KBM-7 (cell line): ENCODE measurements around the gene RBM3.

Experiments
- DNase-seq: peaks from one replicate; pipeline ENCODE4 v3.0.0-alpha.2; 2015
- in situ Hi-C: fragments of 300-500 bp; cut with MboI; formaldehyde crosslinking; loops from 2 replicates; pipeline ENCODE4 v1.14.3; 2020; ENCODE audit warnings: low sequenced_read_pairs, low pct_unique_long_range_greater_than_20kb, mixed read lengths

Gene RBM3

DNA sequence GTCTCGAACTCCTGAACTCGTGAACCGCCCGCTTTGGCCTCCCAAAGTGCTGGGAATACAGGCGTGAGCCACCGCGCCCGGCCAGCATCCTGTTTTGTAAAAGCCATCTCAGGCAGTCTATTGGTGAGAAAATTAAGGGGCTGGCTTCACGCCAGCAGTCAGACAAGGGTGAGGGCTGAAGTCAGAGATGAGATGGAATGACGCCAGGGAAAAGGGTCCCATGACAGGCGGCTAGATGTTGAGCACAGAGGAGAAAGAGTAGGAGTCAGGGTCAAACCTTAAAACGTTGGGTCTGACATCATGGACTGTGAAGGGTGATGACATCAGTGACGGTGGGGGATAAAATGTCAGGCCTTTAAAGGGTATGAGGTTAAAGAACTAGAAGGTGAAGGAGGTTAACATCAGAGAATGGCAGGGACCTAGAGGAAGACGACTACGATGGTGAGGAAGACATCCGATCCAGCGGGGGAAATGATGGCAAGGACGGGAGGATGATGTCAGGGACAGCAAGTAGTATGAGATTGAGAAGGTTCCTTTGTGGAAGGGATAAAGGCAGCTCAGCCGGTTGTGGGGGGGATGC is 504 bp upstream of the RBM3 start:
- DNase-seq = no peak
- in situ Hi-C loops = no loop called here

DNA sequence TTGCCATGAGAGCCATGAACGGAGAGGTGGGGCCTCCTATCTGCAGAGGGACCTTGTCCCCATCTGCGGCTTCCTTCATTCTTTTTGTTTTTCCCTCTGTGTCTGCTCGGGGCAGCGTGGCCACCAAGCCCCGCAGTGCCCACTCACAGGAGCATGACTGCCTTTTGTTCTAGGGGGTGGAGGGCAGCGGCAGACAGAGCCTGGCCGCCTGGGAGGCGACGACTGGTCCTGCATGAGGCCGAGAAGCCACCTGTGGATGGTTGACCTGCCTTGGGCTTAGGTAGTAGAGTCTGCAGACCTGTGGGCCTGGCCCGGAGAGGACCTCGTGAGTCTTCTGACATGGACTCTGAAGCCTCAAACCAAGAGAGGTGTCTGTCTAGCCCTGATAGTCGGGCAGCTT is 1.4 kb downstream of the RBM3 start:
- in situ Hi-C loops = no loop called here
- DNase-seq = no peak

DNA sequence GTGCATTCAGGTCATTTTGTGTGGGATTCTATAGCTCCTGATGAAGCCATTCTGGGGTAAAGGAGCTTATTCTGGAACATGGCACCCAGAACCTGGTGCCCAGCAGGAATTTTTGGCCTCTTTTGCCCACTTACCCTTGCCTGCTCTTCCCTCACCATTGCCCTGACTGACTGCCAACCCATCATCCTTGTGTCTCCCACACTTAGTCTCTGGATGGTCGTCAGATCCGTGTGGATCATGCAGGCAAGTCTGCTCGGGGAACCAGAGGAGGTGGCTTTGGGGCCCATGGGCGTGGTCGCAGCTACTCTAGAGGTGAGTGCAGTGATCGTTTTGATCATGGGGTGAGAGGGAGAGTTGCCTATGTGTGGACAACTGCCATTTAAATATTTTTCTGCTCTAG is 1.8 kb downstream of the RBM3 start:
- no peak for DNase-seq
- in situ Hi-C loops = no loop called here

DNA sequence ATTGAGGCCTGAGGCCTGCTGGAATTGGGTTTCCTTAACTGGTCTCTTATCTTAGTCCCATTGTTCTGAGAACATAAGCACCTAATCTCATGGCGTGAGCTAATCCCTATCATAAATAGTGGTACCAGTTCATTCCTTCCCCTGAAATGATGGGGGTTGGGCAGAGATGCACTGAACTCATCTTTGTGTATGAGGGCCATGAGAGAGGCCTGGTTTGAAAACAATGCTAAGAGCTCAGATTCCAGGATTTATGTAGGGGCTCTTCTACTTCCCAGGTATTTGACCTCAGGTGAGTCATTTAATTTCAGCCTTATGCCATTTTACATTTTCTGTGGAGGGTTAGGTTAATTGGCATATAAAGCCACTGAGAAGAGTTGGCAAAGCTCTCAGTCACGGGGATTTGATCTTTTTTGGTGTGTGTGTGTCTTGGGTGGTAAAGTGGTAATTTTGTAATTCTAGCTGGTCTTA is 4.4 kb downstream of the RBM3 start:
- in situ Hi-C loops = no loop called here
- peak; percentile 26 for DNase-seq

DNA sequence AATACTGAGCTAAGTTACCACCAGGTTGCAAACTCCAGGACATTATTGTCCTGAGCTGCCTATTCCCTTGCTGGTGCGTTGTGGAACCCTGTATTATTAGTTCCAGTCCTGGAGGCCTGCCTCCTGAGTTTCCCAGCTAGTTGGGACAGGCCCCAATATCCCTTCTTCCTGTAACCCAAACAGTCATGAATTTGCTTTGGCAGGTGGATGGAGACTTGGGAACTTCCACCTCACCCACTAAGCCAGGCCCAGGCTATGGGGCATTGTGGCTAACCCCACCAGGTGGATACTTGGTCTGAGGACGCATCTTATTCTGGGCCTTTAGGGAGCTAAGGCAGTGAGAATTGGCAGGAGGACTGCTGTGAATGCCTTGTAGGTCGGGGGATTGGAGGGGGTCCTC is 5.0 kb downstream of the RBM3 start:
- no peak for DNase-seq
- in situ Hi-C loops = no loop called here

DNA sequence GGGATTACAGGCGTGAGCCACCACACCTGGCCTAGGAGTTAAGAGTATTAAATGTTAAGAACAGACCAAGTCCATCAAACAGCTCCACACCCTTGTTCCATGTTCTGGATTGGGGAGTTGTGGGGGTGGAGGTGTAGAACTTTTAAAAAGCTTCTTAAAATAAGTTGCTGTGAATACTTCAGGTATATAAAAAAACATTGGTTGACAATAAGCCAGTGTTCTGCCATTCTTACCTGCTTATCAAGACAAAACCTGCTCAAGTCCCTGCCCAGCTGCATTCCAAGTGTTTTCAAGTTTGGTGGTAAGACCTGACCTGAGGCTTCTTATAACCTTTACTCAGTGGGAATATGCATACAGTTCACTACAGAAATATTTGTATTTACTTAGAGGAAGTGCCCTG is 6.4 kb downstream of the RBM3 start:
- DNase-seq = peak; percentile 41
- in situ Hi-C loops = no loop called here

DNA sequence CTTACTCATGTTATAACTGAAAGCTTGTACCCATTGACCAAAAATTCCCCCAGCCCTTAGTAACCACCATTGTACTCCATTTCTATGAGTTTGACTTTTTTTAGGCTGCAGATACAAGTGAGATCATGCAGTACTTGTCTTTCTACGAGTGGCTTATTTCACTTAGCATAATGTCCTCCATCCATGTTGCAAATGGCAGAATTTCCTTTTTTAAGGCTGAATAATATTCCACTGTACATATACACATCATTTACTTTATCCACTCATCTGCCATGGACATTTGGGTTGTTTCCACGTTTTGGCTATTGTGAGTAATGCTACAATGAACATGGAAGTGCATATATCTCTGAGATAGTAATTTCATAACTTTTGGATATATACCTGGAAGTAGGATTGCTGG is 10.4 kb downstream of the RBM3 start:
- DNase-seq = no peak
- in situ Hi-C loops = no loop called here

DNA sequence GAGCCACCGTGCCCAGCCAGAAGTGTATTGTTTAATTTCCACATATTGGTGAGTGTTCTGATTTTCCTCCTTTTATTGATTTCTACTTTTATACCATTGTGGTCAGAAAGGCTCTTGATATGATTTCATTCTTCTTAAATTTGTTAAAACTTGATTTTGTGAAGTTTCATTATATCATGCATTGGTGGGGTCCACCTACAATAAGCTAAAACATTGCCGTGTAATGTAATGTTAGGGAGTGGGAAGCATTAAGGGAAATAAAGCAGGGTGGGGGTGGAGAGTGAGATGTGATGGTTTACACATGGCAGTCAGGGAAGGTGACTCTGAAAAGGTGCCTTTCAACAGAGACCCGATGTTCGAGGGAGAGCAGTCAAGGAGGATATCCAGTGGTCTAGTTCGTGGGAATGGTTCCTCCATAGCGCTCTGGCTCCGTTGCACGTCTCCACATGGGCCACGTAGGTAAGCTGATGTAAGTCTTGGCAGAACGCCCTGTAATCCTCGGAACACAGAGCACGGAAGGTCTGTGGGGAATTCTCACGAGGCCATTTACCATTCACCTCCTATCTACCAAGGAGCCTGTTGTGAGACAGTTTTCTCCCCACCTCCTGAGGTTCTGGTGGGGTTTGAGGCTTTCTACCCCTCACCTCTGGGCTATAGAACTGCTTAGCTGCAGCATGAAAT is 15.3 kb downstream of the RBM3 start:
- in situ Hi-C loops = no loop called here

DNA sequence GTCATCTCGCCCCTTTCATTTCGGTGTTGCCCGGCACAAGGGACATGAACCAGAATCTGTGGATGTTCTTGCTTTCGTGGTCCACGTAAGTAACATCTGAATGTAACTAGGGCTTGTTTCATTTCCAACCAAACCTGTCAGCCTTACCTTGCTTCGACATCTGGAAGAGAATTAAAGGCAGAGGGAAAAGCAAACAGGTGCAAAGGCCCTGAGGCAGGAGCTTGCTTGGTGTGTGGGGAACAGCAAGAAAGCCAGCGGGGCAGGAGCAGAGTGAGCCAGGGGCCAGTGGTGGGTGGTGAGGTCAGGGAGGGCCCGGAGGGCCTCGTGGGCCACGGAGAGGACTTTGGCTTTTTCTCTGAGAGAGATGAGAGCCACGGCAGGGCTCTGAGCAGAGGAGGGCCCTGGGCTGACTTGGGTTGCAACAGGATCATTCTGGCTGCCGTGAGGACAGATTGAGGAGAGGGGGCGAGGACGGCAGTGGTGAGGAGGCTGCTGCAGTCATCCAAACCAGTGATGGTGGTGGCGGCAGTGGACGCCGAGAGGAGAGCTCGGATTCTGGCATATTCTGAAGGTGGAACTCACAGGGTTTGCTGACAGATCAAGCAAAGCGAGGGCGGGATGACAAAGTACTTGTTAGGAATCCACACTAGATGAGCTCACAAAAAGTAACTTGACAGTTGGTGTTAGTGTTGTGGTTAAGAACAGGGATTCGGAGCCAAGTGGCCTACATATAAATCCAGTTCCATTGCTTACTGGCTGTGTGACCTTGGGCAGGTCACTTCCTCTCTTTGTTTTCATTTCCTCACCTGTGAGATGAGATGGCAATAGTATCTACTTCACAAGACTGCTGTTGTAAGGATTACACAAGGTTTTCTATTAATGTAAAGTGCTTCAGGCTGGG is 16.2 kb downstream of the RBM3 start:
- in situ Hi-C loops = no loop called here
- DNase-seq = no peak

More for the DNA sequence above, 15.3 kb downstream of the RBM3 start:
- no peak for DNase-seq

DNA sequence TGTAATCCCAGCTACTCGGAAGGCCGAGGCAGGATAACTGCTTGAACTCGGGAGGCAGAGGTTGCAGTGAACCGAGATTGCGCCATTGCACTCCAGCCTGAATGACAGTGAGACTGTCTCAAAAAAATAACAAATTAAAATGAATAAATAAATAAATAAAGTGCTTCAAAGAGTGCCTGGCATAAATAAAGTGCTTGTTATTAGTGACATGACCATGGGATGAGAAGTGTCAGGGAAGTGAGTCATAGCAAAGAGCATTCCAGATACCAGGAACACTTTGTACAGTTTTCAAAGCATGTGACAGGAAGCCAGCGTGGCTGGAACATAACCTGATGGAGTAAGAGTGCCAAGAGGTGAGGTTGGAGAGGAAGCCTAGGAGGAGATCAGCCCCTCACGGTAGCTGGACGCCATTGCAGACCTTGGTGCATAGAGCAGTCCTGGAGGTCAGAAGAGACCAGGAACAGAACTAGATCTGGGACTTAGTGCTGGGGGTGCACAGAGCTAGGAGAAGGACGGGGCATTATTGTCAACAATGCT is 17.0 kb downstream of the RBM3 start:
- in situ Hi-C loops = no loop called here
- no peak for DNase-seq

DNA sequence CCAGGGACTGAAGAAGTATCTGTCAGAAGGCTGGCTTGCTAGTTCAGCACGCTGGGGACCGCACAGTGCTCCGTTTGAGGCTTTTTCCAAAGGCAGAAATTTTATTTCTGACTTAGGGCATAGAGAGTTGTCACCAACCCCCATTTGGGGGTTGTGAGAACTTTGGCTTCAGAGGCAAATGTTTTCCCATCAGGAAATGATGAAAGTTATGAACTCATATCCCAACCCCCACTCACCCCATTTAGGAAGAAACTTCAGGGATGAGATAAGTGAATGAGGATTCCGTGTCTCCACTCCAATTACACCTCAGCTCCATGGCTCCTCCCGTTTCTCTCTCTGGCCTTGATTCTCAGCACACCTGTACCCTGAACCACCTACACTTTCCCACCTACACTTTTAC is 18.7 kb downstream of the RBM3 start:
- in situ Hi-C loops = no loop called here
- DNase-seq = no peak

DNA sequence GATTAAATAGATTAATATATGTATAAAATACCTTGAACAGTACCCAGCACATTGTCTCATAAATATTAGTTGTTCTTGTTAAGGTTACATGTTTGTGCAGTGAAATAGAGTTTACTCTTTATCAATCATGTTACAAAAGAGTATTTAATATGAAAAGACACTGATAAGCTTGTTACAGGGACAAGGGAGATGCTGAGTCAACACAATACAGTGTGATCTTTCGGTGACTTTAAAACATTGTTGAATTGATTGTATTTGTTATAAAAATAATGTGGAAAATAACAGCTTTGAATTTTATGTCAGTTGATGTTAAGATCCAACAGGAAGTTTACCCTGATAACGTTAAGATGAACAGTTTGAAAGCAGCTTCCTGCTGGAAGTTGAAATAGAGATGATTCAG is 21.6 kb downstream of the RBM3 start:
- in situ Hi-C loops = no loop called here
- DNase-seq = no peak

DNA sequence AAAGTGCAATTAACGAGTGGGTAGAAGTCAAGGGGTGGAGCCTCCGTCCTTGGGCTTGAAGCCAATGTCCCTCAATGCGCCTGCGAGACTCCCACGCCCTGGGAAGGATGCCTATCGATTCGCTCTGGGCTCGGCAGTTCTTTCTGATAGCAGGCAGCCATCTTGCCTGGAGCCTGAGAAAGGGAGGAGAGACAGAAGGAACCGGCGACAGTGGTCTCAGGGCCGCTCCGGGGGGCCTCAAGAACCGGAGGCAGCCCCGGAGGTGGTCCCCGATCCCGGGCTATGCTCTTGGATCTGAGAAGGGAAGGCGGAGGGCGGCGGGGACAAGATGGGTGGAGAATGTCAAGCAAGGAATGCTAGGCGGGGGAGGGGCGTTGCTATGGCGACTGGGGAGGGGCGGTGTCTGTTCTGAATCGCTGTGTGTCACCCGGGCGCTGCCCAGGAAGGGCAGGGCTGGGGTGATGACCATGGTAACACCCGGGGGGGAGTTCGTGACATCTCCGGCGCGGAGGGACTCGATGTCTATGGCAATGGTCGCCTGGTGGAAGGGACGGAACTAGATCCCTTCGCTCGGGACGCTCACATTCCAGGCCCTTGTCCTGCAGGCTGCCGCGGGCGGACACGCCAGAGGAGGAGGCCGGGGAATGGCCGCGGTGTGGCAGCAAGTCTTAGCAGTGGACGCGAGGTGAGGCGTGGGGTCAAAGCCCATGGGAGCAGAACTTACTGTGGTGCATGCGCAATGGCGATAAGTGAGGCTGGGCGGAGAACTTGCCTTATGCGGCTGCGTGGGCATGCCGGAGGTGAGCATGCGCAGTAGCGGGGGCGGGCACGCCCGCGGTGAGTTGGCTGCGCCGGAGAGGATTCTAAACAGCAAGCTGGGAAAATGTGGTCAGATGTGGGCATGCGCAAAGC is 23.3 kb downstream of the RBM3 start, which contains the start of gene WDR13:
Gene WDR13, plus strand, starts transcription at position 140 of the 912 bp plus-strand sequence. Its CDS starts 505 bp downstream, at position 645.
- DNase-seq = peak; percentile 95
- in situ Hi-C loops = no loop called here

DNA sequence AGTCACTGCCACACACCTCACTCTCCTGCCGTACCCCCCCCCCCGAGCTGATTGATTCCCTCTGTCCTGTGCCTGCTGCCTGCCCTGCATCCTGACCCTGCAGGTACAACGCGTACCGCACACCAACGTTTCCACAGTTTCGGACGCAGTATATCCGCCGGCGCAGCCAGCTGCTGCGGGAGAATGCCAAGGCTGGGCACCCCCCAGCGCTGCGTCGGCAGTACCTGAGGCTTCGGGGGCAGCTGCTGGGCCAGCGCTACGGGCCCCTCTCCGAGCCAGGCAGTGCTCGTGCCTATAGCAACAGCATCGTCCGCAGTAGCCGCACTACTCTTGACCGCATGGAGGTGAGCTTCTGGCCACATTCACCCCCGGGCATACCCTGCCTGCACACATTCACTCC is 24.3 kb downstream of the RBM3 start:
- in situ Hi-C loops = no loop called here
- DNase-seq = no peak

DNA sequence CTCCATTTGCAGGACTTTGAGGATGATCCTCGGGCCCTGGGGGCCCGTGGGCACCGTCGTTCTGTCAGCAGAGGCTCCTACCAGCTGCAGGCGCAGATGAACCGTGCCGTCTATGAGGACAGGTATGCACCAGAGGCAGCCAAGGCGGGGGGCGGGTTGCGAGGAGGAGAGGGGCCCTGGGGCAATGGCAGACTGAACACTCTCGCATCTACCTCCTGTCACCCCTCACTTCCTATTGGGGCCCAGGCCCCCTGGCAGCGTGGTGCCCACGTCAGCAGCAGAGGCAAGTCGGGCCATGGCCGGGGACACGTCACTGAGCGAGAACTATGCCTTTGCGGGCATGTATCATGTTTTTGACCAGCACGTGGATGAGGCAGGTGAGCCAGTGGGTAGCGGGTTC is 25.1 kb downstream of the RBM3 start:
- in situ Hi-C loops = no loop called here
- DNase-seq = no peak

DNA sequence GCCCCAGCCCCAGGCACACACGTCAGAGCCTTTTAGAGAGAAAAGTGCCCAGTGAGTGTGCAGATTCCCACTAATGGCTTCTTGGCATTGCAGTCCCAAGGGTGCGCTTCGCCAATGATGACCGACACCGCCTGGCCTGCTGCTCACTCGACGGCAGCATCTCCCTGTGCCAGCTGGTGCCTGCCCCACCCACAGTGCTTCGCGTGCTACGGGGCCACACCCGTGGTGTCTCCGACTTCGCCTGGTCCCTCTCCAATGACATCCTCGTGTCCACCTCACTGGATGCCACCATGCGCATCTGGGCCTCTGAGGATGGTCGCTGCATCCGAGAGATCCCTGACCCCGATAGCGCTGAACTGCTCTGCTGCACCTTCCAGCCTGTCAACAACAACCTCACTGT is 25.9 kb downstream of the RBM3 start:
- in situ Hi-C loops = no loop called here
- no peak for DNase-seq

DNA sequence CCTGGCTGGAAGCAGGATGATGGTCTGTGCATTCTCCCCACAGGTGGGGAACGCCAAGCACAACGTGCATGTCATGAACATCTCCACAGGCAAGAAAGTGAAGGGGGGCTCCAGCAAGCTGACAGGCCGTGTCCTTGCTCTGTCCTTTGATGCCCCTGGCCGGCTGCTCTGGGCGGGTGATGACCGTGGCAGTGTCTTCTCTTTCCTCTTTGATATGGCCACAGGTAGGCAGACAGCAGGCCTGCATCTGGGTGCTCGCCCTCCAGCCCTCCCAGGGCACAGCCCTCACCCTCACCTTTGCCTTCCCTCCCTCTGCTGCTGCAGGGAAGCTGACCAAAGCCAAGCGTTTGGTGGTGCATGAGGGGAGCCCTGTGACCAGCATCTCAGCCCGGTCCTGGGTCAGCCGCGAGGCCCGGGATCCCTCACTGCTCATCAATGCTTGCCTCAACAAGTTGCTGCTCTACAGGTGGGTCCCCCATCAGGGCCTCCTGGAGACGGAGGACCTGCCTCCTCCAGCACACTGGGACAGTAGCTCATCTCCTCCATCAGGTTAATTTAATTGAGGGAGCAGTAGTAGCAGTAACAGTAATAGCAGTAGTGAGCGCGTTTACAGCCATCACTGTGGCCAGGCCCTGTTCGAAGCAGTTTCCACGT is 27.6 kb downstream of the RBM3 start:
- in situ Hi-C loops = no loop called here
- no peak for DNase-seq

DNA sequence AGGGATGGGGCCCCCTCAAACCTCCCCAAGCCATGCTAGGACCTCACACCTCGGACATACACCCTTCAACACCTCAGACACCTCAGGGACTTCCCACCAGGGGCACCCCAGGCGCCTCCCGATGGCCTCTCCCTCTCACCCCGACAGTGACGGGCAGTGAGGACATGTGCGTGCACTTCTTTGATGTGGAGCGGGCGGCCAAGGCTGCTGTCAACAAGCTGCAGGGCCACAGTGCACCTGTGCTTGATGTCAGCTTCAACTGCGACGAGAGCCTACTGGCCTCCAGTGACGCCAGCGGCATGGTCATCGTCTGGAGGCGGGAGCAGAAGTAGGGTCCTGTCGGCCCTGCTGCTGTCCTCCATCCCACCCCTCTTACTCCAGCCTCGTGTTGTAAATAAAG is 30.4 kb downstream of the RBM3 start:
- DNase-seq = no peak
- in situ Hi-C loops = no loop called here
